HCEC 1CT (cell line): Measurements from ENCODE around the gene ITIH3.

Experiments used
- DNase-seq: peaks from one replicate; pipeline ENCODE4 v3.0.0-alpha.2; 2017

Gene ITIH3

GRCh38 chr3:52793702-52794611, 639 bp upstream of the ITIH3 start:
- no peak for DNase-seq

DNA sequence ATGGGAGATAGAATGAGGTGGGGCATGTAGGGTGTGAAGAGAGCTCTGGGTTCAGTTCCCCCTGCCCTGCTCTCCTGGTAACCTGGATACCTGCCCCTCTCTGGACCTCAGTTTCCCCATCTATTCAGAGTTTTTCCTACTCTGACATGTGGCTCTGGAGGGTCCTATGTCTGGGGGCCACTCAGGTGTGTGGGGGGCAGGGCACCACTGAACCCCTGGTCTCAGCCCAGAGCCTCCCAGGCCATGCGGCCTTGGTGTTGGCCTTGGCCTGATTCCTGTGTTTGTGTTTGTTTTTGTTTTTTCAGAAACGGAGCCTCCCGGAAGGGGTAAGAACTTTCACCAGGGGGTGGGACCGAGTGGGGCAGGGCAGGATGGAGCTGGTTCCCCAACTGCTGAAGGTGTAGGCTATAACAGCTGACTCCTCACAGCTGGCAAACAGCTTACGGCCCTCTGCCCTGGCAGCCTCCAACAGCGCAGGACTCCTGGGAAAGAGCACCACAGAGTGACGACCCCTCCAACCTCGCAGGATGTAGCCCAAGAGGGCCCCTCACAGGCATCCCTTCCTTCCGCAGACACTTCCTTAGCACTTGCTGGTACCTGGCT, 803 bp downstream of the ITIH3 start:
- DNase-seq = no peak

DNA sequence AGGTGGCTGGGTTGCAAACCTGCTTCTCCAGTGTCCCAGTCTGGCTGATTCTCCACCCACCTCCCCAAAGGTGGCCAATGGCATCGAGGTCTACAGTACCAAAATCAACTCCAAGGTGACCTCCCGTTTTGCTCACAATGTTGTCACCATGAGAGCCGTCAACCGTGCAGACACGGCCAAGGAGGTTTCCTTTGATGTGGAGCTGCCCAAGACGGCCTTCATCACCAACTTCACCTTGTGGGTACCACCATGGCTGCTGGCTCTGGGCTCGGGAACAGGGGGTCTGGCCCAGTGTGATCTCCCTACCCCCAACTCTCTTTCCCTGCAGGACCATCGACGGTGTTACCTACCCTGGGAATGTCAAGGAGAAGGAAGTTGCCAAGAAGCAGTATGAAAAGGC, 1.8 kb downstream of the ITIH3 start:
- no peak for DNase-seq

DNA sequence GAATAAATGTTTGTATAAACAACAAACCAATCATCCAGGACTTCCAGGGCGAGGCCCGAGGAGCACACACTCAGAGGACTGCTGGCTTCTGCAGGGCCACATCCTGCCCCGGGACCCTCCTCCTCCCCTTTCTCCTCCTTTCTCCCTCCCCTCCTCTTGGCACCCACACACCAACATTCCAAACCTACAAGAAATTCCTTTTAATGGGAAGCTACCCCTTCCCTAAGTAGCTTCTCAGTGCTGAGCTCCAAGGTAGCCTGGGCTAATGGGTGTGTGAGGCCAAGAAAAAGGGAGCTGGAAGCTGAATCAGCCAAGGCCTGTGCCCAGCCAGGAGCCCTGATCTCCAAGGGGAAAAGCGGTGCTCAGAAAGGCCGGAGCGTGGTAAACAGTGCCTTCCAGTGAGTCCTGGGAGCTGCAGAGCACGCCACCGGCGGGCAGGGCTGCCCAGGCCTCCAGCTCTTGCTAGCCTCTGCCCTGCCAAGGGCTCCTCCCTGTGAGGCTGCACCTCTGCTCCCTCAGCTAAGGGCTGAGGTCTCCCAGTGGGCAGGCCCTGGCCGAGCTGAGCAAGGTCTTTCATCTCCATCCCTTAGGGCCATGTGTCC, 3.9 kb downstream of the ITIH3 start:
- DNase-seq = no peak

- DNase-seq = no peak
Measured at GRCh38 chr3:52798978-52799476, 4.4 kb downstream of the ITIH3 start.

- DNase-seq = no peak
Measured at GRCh38 chr3:52800079-52800478, 5.5 kb downstream of the ITIH3 start.

DNA sequence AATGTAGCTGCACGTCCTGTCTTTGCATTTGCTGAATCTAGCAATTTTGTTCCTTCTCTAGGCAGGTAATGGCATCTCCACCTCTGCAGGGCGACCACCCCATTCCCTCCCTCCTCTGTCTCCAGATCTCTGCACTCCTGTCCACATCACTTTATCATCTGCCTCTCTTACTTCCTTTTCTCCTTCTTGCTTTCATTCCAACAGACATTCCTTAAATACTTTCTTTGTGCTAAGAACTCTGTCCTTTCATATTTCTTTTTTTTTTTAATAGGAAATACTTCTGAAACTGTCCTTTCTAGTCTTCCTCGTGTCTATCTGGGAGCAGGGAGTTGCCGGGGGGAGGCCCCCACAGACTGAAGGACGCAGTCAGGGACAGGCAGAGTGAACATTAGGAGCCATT, 7.2 kb downstream of the ITIH3 start:
- no peak for DNase-seq

- DNase-seq = no peak
Measured at GRCh38 chr3:52805270-52806039, 10.9 kb downstream of the ITIH3 start.

DNA sequence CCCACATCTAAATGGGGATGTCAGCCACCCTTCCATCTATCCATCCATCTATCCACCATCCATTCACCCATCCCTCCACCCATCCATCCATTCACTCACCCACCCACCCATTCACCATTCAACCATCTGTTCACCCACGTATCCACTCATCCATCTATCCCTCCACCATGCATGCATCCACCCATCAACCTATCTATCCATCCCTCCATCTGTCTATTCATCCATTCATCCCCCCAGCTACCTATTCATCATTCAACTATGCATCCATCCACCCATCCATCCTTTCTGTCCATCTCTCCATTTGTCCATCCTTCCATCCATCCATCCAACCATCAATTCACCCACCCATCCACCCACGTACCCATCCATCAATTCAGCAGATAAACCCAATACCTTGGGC, 14.6 kb downstream of the ITIH3 start:
- DNase-seq = no peak

DNA sequence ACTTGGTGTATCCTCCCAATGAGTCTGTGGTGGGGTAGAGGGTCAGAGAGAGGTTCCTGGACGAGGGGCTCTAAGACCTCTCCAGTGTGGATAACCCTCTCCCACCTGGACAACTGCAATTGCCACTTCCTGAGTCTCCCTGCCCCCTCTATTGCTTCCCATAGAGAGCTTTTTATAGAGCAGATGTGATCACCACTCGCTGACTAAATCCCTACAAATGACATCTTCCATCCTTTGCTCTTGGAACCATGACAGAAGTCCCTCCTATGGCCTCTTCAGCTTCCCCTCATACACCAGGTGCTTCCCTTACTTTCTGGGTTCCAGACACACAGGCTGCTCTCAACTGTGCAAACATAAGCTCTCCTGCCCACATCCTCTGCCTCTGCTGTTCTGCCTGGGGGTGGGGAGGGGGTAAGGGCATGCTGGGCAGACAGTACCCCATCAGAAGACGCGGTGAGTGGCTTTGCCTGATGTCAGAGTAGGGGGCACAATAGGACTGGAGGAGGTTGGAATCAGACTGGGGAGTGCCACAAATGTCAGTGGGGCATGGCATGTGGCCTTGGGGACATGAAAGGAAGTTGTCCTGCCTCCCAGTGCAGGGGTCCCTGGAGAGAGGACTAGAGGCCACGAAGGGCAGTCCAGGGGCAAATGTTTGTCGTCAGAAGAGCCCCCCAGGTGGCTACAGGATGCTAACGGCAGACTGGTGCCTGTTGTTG, 15.2 kb downstream of the ITIH3 start:
- DNase-seq = no peak

GRCh38 chr3:52810923-52811322, 16.3 kb downstream of the ITIH3 start:
- DNase-seq = no peak

DNA sequence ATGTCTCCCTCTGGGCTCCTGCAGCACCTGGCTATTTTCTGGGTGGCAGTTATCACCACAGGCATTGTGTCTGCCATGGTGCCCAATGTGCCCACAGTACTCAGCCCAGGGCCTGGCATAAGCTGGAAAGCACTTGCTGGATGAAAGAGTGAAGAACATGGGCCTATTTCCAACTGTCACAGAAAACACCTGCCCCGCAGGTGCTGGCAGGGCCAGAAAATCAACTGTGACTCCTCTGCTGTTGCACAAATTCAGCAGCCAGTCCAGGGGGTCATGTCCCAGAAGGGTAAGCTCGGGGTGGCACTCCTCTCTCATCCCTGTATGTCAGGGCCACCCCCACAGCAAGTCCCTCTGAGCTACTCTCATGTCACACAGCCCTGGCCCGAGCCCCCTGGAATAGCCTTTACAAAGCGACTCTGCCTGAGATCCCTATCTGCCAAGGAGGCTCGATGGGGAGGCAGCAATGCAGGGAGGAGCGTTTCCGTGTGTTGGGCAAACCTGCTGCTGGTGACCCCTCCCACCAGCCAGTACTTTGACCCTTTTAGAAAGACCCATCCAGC, 16.9 kb downstream of the ITIH3 start:
- no peak for DNase-seq

GRCh38 chr3:52813810-52814209, 19.2 kb downstream of the ITIH3 start:
- no peak for DNase-seq

DNA sequence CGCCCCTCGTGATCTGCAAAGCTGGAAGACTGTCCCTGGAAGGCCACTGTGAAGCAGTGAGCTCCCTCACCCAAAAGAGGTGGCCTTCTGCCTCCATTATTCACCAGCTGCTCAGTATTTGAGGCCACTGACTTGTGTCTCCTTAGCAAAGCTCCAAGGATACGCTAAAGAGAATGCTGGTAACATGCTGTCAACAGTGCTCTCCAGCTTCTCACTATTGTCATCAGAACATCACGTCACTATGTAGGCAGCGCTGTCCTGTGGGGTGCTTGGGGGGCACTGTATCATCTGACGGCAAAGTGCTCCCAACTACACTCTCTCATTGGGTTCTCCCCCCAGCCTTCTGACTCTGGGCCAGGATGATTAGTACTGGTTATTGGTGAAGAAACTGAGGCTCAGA, 21.6 kb downstream of the ITIH3 start:
- no peak for DNase-seq

DNA sequence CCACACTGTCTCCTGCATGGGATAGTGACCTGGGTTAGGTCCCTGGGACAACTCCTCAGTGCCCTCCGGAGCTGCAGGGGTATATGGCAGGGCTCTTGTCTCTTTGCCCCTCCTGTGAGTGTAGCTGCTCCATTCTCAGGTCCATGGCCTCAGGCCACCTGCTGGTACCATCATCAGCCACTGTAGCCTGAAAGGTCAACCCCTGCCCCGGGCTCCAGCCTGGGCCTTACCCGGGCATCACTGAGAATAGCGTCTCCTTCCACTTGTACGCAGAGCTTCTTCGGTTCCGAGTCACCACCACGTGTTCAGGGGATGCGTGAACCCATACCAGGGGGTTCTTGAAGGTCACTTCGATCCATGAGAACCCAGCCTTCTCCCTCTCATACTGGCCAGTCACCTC, 22.1 kb downstream of the ITIH3 start:
- no peak for DNase-seq

DNA sequence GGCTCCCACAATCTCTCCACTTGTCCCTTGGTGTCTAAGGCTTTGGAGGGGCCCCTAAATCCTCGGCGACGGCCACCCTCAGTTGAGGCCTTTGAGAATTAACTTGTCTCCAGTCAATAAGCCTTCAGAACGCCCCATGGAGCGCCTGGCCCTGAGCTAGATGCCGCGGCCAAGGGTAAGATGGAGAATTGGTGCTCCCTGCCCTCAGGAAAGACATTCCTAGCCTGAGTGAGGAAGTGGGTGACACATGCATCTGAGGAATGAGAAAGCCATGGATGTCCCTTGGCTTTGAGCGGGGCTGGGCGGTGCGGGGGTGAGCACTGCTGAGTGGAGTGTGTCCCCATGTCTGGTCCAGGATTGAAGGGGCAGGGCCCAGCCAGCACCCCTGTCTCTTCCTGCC, 22.6 kb downstream of the ITIH3 start:
- DNase-seq = no peak

GRCh38 chr3:52817860-52818259, 23.3 kb downstream of the ITIH3 start:
- no peak for DNase-seq

DNA sequence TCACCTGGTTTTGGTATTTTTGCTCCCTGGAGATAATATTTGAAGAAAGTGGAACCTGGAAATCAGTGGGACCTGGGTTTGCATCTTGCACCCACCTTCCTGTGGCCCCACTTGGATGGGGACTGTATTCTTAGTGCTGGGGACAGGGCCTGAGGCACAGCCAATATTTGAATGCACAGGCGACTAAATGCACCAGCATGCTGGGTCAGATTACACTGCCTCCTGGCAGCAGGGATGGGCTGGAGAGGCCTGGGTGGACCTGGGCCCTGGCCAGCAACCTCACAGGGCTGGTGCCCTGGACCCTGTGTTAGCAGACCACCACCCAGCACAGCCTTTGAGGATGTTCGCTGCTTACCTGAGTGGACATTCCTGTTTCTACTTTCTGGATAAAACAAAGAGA, 25.3 kb downstream of the ITIH3 start:
- no peak for DNase-seq

DNA sequence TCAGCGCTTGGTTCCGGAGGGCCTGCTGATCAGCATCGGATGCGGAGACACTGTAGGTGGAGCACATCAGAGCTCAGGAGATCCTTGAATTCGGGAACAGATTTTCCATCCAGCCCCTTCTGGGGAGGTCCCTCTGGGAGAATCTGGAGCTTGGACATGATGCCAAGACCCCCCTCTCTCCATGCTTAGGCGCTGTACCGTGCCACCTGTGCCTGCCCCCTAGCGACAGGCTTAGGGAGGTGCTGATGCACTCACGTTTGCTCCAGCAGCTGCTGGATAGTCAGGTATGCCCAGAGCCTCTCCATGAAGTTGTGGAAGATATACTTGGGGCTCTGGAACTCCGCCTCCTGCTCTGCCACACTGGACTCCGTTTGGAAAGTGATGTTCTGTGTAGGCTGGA, 26.1 kb downstream of the ITIH3 start:
- DNase-seq = no peak

DNA sequence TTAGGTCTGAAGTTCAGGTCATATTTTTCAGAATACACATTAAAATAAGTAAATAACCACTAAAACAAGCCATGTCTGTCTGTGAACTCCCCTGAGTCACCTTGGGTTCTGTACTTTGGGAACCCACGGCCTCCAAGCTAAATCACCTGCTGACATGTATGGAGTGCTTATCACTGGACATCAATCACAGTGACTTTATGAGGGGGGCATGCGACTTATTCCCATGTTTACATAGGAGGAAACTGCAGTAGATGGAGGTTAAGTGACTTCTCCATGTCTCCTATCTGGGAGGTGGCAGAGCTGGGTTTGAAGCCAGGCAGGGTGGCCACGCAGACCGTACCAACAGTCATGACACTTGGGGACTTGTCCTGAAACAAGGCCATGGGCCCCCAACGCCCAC, 27.8 kb downstream of the ITIH3 start:
- DNase-seq = no peak

- no peak for DNase-seq
Measured at GRCh38 chr3:52824037-52824436, 29.4 kb downstream of the ITIH3 start.

- DNase-seq = peak; percentile 37
Measured at GRCh38 chr3:52827441-52827840, 32.8 kb downstream of the ITIH3 start.
